GM12891 (cell line): ENCODE data around the gene LILRB2.

Source experiments
- PAX5 ChIP-seq: IDR thresholded peaks from 2 replicates; pipeline ENCODE4 v1.6.1; 2011; ENCODE audit warnings: low read length, moderate library complexity, mild to moderate bottlenecking; ENCODE audit not compliant: insufficient read depth, severe bottlenecking
- POLR2A ChIP-seq: IDR thresholded peaks from 2 replicates; pipeline ENCODE4 v1.6.1; 2011; ENCODE audit warnings: low read depth, low read length, control low read depth
- POLR2AphosphoS5 ChIP-seq: IDR thresholded peaks from 2 replicates; pipeline ENCODE4 v1.6.1; 2011; ENCODE audit warnings: low read depth, low read length, control low read depth
- TAF1 ChIP-seq: IDR thresholded peaks from 2 replicates; pipeline ENCODE4 v1.6.1; 2011; ENCODE audit warnings: low read depth, low read length, control low read depth

- TF ChIP-seq POLR2A = no peak
- no peak for TF ChIP-seq PAX5
- TF ChIP-seq POLR2AphosphoS5 = no peak
- no peak for TF ChIP-seq TAF1
These were observed 27.3 kb downstream of the LILRB2 start for GRCh38 chr19:54253331-54254194.
